Germinal center (tissue), 1 donor: Measurements from ENCODE around the gene INTS13.
"Not testable (repeated sequence)": the region's sequence is repeated elsewhere in the genome, so short reads cannot be mapped to it uniquely, and the experiment has no call there.

Experiments
- DNase-seq: peaks from one replicate; pipeline ENCODE4 v3.0.0; 2012; ENCODE audit warnings: mixed read lengths, low spot score

The INTS13 gene

GRCh38 chr12:26935636-26936378 lies 2.0 kb downstream of the INTS13 start:
- DNase-seq = no peak

- DNase-seq = no peak
These were observed 8.2 kb downstream of the INTS13 start for GRCh38 chr12:26929590-26929989.

GRCh38 chr12:26928661-26929060 lies 9.1 kb downstream of the INTS13 start:
- DNase-seq = no peak

- DNase-seq = no peak
These were observed 15.9 kb downstream of the INTS13 start for GRCh38 chr12:26921886-26922285.

- DNase-seq = no peak
These were observed 18.6 kb downstream of the INTS13 start for GRCh38 chr12:26919216-26919555.

GRCh38 chr12:26918321-26919215 lies 19.2 kb downstream of the INTS13 start:
- no peak for DNase-seq

- no peak for DNase-seq
These were observed 31.1 kb downstream of the INTS13 start for GRCh38 chr12:26906704-26907103.

- DNase-seq = no peak
These were observed 31.8 kb downstream of the INTS13 start for GRCh38 chr12:26906024-26906423.

- not testable (repeated sequence) for DNase-seq
These were observed 34.4 kb downstream of the INTS13 start for GRCh38 chr12:26903396-26903795.

GRCh38 chr12:26896913-26897312 lies 40.9 kb downstream of the INTS13 start:
- no peak for DNase-seq

- no peak for DNase-seq
These were observed 42.1 kb downstream of the INTS13 start for GRCh38 chr12:26895672-26896071.

GRCh38 chr12:26891704-26892103 lies 46.1 kb downstream of the INTS13 start:
- DNase-seq = no peak

GRCh38 chr12:26890784-26891183 lies 47.0 kb downstream of the INTS13 start:
- no peak for DNase-seq

- DNase-seq = peak; percentile 74
These were observed 52.8 kb downstream of the INTS13 start for GRCh38 chr12:26884765-26885576.

- DNase-seq = no peak
These were observed 57.2 kb downstream of the INTS13 start for GRCh38 chr12:26880625-26881024.

- peak; percentile 77 for DNase-seq
These were observed 59.1 kb downstream of the INTS13 start for GRCh38 chr12:26878661-26879119.

GRCh38 chr12:26874501-26875296 lies 63.1 kb downstream of the INTS13 start:
- DNase-seq = no peak

GRCh38 chr12:26872625-26873024 lies 65.2 kb downstream of the INTS13 start:
- no peak for DNase-seq

GRCh38 chr12:26871985-26872384 lies 65.8 kb downstream of the INTS13 start:
- DNase-seq = no peak

GRCh38 chr12:26870491-26871419 lies 67.0 kb downstream of the INTS13 start:
- no peak for DNase-seq
